ENCODE measurements around the gene VMO1.

VMO1 gene

GRCh38 chr17:4750606-4751005 is 35.6 kb downstream of the VMO1 start:
- H4K8ac ChIP-seq (ENCODE audit: low read length): no peak overlapping the region
- H3K79me1 ChIP-seq (replicated peaks; ENCODE audit: low read length, poor library complexity, severe bottlenecking): no peaks in the 10 kb centered on the region
- H2BK5ac ChIP-seq (ENCODE audit: low read depth, low read length, poor library complexity, severe bottlenecking): no peak overlapping the region
- no peak overlapping the region for H3K27ac ChIP-seq (ENCODE audit: low read length, poor library complexity, severe bottlenecking)
- no peak overlapping the region for H3K23ac ChIP-seq (ENCODE audit: low read length in 2 of 2)
- 55% methylated on average over 3 of the region's 3 CpGs for WGBS
- DNase-seq: no peak
- H3K4me3 ChIP-seq (ENCODE audit: insufficient read depth in 1 of 2, low read depth in 1 of 2, low read length in 2 of 2): no peak overlapping the region
- H2AFZ ChIP-seq (ENCODE audit: low read depth, low read length): no peak overlapping the region
- H4K91ac ChIP-seq (ENCODE audit: low read length): no peak overlapping the region
- no peaks in the 10 kb centered on the region for H3K36me3 ChIP-seq (ENCODE audit: control insufficient read depth in 1 of 2, insufficient read depth in 2 of 2, low read depth in 1 of 2, low read length in 2 of 2)
- H3K4ac ChIP-seq (ENCODE audit: low read depth in 1 of 2, low read length in 2 of 2): no peak overlapping the region
- no peak overlapping the region for H2AK5ac ChIP-seq (ENCODE audit: low read length, severe bottlenecking)
- no peak overlapping the region for H3K14ac ChIP-seq (ENCODE audit: low read length in 2 of 2)
- no peak overlapping the region for H3K4me2 ChIP-seq (ENCODE audit: low read length, poor library complexity, severe bottlenecking)
- H3K9ac ChIP-seq (ENCODE audit: low read length): no peak overlapping the region
- H2BK120ac ChIP-seq (ENCODE audit: low read depth, low read length): no peak overlapping the region
- H3K4me1 ChIP-seq (ENCODE audit: control insufficient read depth, insufficient read depth, low read depth, low read length): peaks cover under 1% of the 10 kb centered on the region
- H3K18ac ChIP-seq (ENCODE audit: low read depth in 1 of 2, low read length in 2 of 2): no peak overlapping the region
- no peak overlapping the region for H2BK12ac ChIP-seq (ENCODE audit: low read length in 2 of 2)
- H3K27me3 ChIP-seq (ENCODE audit: control insufficient read depth in 1 of 2, insufficient read depth in 1 of 2, low read length in 2 of 2): peaks cover 39 to 73% of the 10 kb centered on the region in 2 experiments
- no peak overlapping the region for H2BK15ac ChIP-seq (ENCODE audit: low read depth, poor library complexity, severe bottlenecking)
- no peaks in the 10 kb centered on the region for H3K9me3 ChIP-seq (ENCODE audit: control insufficient read depth, low read length)

- no peak for DNase-seq
- H3K23ac ChIP-seq (ENCODE audit: low read length in 2 of 2): no peak overlapping the region
- H2BK12ac ChIP-seq (ENCODE audit: low read length in 2 of 2): no peak overlapping the region
- H2BK120ac ChIP-seq (ENCODE audit: low read depth, low read length): no peak overlapping the region
- H3K4me3 ChIP-seq (ENCODE audit: insufficient read depth in 1 of 2, low read depth in 1 of 2, low read length in 2 of 2): no peak overlapping the region
- no peaks in the 10 kb centered on the region for H3K9me3 ChIP-seq (ENCODE audit: control insufficient read depth, low read length)
- no peak overlapping the region for H2AK5ac ChIP-seq (ENCODE audit: low read length, severe bottlenecking)
- no peak overlapping the region for H2BK15ac ChIP-seq (ENCODE audit: low read depth, poor library complexity, severe bottlenecking)
- H3K27ac ChIP-seq (ENCODE audit: low read length, poor library complexity, severe bottlenecking): no peak overlapping the region
- H3K36me3 ChIP-seq (ENCODE audit: control insufficient read depth in 1 of 2, insufficient read depth in 2 of 2, low read depth in 1 of 2, low read length in 2 of 2): no peaks in the 10 kb centered on the region
- 88% methylated on average over 3 of the region's 4 CpGs for WGBS
- H4K8ac ChIP-seq (ENCODE audit: low read length): no peak overlapping the region
- no peak overlapping the region for H2AFZ ChIP-seq (ENCODE audit: low read depth, low read length)
- H3K27me3 ChIP-seq (ENCODE audit: control insufficient read depth in 1 of 2, insufficient read depth in 1 of 2, low read length in 2 of 2): peaks cover 48 to 75% of the 10 kb centered on the region in 2 experiments
- no peak overlapping the region for H3K4me2 ChIP-seq (ENCODE audit: low read length, poor library complexity, severe bottlenecking)
- H3K9ac ChIP-seq (ENCODE audit: low read length): no peak overlapping the region
- no peaks in the 10 kb centered on the region for H3K79me1 ChIP-seq (replicated peaks; ENCODE audit: low read length, poor library complexity, severe bottlenecking)
- H3K14ac ChIP-seq (ENCODE audit: low read length in 2 of 2): no peak overlapping the region
- peaks cover 7% of the 10 kb centered on the region for H3K4me1 ChIP-seq (ENCODE audit: control insufficient read depth, insufficient read depth, low read depth, low read length)
- no peak overlapping the region for H3K4ac ChIP-seq (ENCODE audit: low read depth in 1 of 2, low read length in 2 of 2)
- H2BK5ac ChIP-seq (ENCODE audit: low read depth, low read length, poor library complexity, severe bottlenecking): no peak overlapping the region
- H4K91ac ChIP-seq (ENCODE audit: low read length): no peak overlapping the region
- no peak overlapping the region for H3K18ac ChIP-seq (ENCODE audit: low read depth in 1 of 2, low read length in 2 of 2)
Observed at GRCh38 chr17:4748686-4749085, 37.5 kb downstream of the VMO1 start.

DNA sequence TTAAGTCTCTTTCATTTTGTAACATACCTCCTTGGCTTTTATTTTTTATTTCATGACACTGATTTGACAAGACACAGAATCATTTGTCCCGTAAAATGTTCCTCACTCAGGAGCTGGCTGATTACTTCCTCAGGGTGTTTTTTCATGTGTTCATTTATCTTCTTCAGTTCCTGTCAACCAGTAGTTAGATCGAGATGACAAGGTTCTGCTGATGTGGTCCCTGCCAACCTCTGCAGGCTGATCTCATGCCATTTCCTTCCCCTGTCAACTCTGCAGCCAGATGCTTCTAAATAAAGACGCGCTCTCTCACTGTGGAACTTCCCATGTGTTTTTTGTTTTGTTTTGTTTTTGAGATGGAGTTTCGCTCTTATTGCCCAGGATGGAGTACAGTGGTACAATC is 38.3 kb downstream of the VMO1 start:
- Histone ChIP-seq H3K27me3 (ENCODE audit: control insufficient read depth in 1 of 2, insufficient read depth in 1 of 2, low read length in 2 of 2) (peaks cover 51 to 76% of the 10 kb centered on the region in 2 experiments), H3K14ac (ENCODE audit: low read length in 2 of 2) (no peak overlapping the region), H3K27ac (ENCODE audit: low read length, poor library complexity, severe bottlenecking) (no peak overlapping the region), H3K4me3 (ENCODE audit: insufficient read depth in 1 of 2, low read depth in 1 of 2, low read length in 2 of 2) (no peak overlapping the region), H2BK15ac (ENCODE audit: low read depth, poor library complexity, severe bottlenecking) (no peak overlapping the region), H3K4ac (ENCODE audit: low read depth in 1 of 2, low read length in 2 of 2) (no peak overlapping the region), H3K36me3 (ENCODE audit: control insufficient read depth in 1 of 2, insufficient read depth in 2 of 2, low read depth in 1 of 2, low read length in 2 of 2) (no peaks in the 10 kb centered on the region), H2BK5ac (ENCODE audit: low read depth, low read length, poor library complexity, severe bottlenecking) (no peak overlapping the region), H3K9ac (ENCODE audit: low read length) (no peak overlapping the region), H3K4me1 (ENCODE audit: control insufficient read depth, insufficient read depth, low read depth, low read length) (peaks cover 7% of the 10 kb centered on the region), H4K91ac (ENCODE audit: low read length) (no peak overlapping the region), H3K9me3 (ENCODE audit: control insufficient read depth, low read length) (no peaks in the 10 kb centered on the region), H4K8ac (ENCODE audit: low read length) (no peak overlapping the region), H2AK5ac (ENCODE audit: low read length, severe bottlenecking) (no peak overlapping the region), H2BK120ac (ENCODE audit: low read depth, low read length) (no peak overlapping the region), H2AFZ (ENCODE audit: low read depth, low read length) (no peak overlapping the region), H3K4me2 (ENCODE audit: low read length, poor library complexity, severe bottlenecking) (no peak overlapping the region), H2BK12ac (ENCODE audit: low read length in 2 of 2) (no peak overlapping the region), H3K23ac (ENCODE audit: low read length in 2 of 2) (no peak overlapping the region), H3K79me1 (replicated peaks; ENCODE audit: low read length, poor library complexity, severe bottlenecking) (no peaks in the 10 kb centered on the region), H3K18ac (ENCODE audit: low read depth in 1 of 2, low read length in 2 of 2) (no peak overlapping the region)
- WGBS: 78% methylated on average over 5 of the region's 5 CpGs
- DNase-seq: no peak

DNA sequence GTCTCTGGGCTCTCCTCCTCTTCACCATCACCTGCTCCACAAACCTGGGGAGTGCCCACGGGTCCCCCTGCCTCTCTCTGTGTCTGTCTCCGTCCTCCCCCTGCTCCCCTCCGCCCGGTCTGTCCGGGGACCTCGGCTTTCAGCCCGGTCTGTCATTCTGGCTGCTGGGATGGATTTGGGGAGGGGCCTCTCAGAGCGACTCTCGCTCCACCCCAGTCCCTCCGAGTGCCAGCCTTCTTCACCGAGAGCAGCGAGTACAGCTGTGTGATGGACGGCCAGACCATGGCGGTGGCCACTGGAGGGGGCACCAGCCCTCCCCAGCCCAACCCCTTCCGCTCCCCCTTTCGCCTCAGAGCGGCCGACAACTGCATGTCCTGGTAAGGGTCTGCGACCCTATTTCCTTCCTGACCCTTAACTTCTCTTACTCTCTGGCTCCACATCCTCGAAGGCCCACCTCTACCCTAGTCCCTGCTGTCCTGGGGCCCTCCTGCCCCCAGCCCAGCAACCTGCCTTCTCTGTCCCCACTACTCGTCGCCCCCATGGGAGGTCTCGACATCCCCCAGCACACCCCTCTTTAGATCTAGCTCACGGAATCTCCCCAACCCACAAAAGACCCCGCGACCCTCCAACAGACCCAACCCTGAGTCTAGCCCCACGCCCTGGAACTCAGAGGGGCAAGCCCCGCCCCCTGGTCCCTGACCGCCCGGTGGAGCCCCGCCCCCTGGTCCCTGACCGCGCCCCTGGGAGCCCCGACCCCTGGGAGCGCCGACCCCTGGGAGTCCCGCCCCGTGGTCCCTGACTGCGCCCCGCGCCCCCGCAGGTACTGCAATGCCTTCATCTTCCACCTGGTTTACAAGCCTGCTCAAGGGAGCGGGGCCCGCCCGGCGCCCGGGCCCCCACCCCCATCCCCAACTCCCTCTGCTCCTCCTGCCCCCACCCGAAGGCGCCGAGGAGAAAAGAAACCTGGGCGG is 40.9 kb downstream of the VMO1 start:
- H3K27me3 ChIP-seq (ENCODE audit: control insufficient read depth in 1 of 2, insufficient read depth in 1 of 2, low read length in 2 of 2): peaks cover 64 to 75% of the 10 kb centered on the region in 2 experiments
- WGBS: 10% methylated on average over 45 of the region's 51 CpGs
- H3K4me1 ChIP-seq (ENCODE audit: control insufficient read depth, insufficient read depth, low read depth, low read length): peaks cover 7% of the 10 kb centered on the region
- H3K4ac ChIP-seq (ENCODE audit: low read depth in 1 of 2, low read length in 2 of 2): no peak overlapping the region
- no peak overlapping the region for H3K9ac ChIP-seq (ENCODE audit: low read length)
- H3K23ac ChIP-seq (ENCODE audit: low read length in 2 of 2): no peak overlapping the region
- H4K91ac ChIP-seq (ENCODE audit: low read length): no peak overlapping the region
- H3K9me3 ChIP-seq (ENCODE audit: control insufficient read depth, low read length): no peaks in the 10 kb centered on the region
- no peak overlapping the region for H3K27ac ChIP-seq (ENCODE audit: low read length, poor library complexity, severe bottlenecking)
- H3K4me3 ChIP-seq (ENCODE audit: insufficient read depth in 1 of 2, low read depth in 1 of 2, low read length in 2 of 2): no peak overlapping the region
- no peak overlapping the region for H4K8ac ChIP-seq (ENCODE audit: low read length)
- no peak for DNase-seq
- H3K36me3 ChIP-seq (ENCODE audit: control insufficient read depth in 1 of 2, insufficient read depth in 2 of 2, low read depth in 1 of 2, low read length in 2 of 2): no peaks in the 10 kb centered on the region
- H2BK15ac ChIP-seq (ENCODE audit: low read depth, poor library complexity, severe bottlenecking): no peak overlapping the region
- no peak overlapping the region for H3K4me2 ChIP-seq (ENCODE audit: low read length, poor library complexity, severe bottlenecking)
- H3K18ac ChIP-seq (ENCODE audit: low read depth in 1 of 2, low read length in 2 of 2): no peak overlapping the region
- no peak overlapping the region for H2BK5ac ChIP-seq (ENCODE audit: low read depth, low read length, poor library complexity, severe bottlenecking)
- H2BK120ac ChIP-seq (ENCODE audit: low read depth, low read length): no peak overlapping the region
- no peak overlapping the region for H2BK12ac ChIP-seq (ENCODE audit: low read length in 2 of 2)
- no peak overlapping the region for H2AFZ ChIP-seq (ENCODE audit: low read depth, low read length)
- no peaks in the 10 kb centered on the region for H3K79me1 ChIP-seq (replicated peaks; ENCODE audit: low read length, poor library complexity, severe bottlenecking)
- H2AK5ac ChIP-seq (ENCODE audit: low read length, severe bottlenecking): no peak overlapping the region
- no peak overlapping the region for H3K14ac ChIP-seq (ENCODE audit: low read length in 2 of 2)

Measured in mesenchymal stem cell (in vitro differentiated cells and primary cell).